Measurements from ENCODE around the gene PCDHA1.
A peak's percentile ranks its signal among the peaks of the same experiment; 100 is the strongest.

Gene PCDHA1

DNA sequence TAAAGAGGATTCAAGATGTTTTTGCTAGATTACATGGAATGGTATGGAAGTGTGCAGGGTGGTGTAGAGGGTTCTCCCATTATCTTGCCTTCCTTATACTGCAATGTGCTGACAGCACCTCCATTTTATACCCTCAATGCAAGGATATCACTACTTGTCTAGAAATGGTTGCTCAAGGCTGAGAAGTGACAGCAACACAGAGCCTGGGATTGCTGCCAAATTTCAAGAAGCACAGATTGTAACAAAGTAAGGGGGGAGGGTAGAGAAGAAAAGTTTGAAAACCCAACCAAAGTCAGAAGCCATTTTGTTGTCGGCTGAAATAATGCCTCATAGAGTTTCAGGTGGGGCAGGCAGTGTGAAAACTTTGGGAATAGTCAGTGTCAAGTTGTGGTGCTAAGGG, 210.1 kb downstream of the PCDHA1 start:
- no peak for DNase-seq

GRCh38 chr5:140998921-140999410, 213.0 kb downstream of the PCDHA1 start:
- no peak for DNase-seq

- peak; percentile 10 for DNase-seq
Measured at GRCh38 chr5:141001446-141001843, 215.5 kb downstream of the PCDHA1 start.

DNA sequence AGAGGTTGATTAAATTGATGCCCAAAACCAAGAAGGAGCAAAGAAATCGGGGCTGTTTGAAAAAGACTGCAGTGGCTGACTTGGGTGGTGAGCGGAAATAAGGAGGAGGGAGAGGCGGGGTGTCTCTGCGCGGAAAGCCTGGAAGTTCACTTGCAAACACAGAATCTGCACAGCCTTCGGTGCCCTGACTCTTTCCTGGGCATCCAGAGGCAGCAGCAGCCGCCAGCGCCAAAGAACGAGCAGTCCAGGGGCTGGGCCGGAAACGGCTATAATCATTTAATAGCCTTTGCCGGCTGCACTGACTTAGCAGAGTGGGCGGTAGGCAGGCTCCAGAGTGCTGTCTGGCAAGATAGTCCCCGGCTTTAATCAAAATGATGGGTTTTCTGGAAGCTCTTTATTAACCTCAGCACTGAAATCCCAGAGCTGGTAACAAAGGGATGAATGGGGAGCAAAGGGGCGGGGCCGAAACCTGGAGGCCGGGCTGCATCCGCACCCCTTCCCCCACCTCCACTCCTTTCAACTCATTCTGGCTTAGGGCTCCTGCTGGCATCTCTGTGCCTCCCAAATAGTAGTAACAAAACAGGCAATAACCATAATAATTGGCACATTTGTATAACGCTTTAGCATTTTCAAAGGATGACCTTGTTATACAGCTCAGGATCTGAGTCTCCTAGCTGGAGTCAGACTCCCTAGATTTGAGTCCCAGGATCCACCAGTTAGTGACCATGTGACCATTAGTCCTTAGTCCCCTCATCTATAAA, 216.1 kb downstream of the PCDHA1 start:
- peak; percentile 19 for DNase-seq

- DNase-seq: no peak
Measured at GRCh38 chr5:141002605-141002965, 216.6 kb downstream of the PCDHA1 start.

- DNase-seq: peak; percentile 7
Measured at GRCh38 chr5:141003031-141003430, 217.1 kb downstream of the PCDHA1 start.

- DNase-seq: peak; percentile 94
Measured at GRCh38 chr5:141003791-141004611, 218.1 kb downstream of the PCDHA1 start.

- no peak for DNase-seq
Measured at GRCh38 chr5:141007791-141008190, 221.9 kb downstream of the PCDHA1 start.

DNA sequence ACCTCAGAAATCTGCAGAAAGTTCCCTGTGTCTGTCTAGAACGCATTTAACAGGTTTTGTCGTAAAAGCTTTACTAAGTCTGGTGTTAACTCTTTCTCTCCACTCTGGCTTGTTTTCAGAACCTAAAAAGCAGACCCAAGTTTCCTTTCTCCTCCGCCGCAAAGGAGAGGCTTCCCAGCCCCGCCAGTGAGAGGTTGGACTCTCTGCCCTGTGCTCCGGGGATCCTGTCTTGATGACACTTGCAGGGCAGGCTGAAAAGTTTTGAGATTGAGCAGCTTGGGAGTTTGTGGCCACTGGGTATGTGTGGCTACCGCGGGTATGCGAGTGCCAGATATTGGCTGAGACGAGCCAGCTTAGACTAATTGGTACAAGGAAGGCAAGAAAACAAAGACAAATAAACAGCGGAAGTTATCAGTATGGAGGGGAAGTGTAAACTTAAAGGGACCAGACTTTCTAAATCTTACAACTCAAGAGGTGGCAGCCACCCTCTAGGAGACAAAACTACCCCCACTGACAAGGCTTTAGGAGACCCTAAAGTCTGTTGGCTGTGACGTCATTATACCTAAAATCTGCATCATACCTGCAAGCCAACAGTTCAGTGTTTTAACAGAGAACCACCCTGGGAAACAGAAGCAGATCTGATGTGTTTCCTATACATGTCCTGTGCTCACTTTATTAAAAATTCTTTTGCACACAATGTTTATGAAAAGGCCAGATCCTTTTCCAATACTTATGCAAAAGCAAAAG, 224.3 kb downstream of the PCDHA1 start:
- DNase-seq: no peak

GRCh38 chr5:141017943-141018342, 232.0 kb downstream of the PCDHA1 start:
- DNase-seq: no peak

DNA sequence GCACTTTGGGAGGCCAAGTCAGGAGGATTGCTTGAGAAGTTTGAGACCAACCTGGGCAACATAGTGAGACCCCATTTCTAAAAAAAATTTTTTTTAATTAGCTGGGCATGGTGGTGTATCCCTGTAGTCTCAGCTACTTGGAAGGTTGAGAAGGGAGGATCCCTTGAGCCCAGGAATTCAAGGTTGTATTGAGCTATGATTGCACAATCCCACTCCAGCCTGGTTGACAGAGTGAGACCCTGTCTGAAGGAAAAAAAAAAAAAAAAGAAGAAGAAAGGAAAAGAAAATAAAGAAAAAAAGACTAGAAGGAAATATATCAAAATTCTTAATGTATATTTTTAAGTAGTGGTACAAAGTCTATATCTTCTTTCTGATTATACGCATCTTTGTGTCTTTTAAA, 236.4 kb downstream of the PCDHA1 start:
- DNase-seq: no peak

DNA sequence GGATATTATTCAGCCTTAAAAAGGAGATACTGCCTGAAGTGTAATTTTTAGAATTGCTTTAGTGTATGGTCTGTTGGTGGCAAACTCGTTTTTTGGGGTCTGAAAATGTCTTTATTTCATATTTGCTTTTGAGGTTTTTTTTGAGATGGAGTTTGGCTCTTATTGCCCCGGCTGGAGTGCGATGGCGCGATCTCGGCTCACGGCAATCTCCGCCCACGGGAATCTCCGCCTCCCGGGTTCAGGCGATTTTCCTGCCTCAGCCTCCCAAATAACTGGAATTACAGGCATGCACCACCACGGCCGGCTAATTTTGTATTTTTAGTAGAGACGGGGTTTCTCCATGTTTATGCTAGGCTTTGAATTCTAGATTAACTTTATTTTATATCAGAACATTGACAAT, 245.1 kb downstream of the PCDHA1 start:
- DNase-seq: no peak

DNA sequence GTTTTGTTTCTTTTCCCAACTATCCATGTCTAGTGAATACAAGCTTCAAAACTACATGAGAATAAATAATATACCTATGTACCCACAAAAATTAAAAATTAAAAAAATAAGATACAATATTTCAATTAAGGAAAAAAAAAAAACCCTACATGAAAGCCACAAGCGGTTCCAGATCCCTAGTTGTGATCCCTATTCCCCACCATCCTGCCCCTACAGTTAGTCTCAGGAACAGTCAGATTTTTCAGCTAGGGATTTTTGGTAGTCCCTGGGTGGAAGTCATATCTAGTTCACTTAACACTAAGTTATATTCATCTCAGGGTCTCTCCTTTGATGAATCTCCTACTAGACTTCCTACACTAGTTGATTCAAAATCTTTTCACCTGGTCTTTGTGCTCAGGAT, 246.7 kb downstream of the PCDHA1 start:
- DNase-seq: no peak

- no peak for DNase-seq
Measured at GRCh38 chr5:141039061-141039460, 253.1 kb downstream of the PCDHA1 start.

DNA sequence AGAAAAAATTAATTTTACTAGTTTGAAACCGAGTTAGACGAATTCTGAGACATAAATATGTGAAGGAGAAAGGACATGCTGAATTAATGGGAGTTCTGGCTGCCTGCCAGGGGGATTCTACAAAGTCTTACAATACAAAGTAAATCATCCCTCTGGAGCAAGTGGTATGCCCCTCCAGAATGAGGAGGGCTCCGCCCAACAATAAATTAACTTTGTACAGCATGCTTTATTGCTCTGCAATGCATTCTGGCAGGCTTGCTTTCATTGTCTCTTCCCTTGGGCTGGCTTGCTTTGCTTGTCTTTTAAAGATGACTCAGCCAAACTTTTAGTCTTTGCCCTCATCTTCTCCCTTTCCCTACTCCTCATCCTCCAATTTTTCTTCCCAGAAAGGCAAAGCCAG, 253.6 kb downstream of the PCDHA1 start:
- no peak for DNase-seq

DNA sequence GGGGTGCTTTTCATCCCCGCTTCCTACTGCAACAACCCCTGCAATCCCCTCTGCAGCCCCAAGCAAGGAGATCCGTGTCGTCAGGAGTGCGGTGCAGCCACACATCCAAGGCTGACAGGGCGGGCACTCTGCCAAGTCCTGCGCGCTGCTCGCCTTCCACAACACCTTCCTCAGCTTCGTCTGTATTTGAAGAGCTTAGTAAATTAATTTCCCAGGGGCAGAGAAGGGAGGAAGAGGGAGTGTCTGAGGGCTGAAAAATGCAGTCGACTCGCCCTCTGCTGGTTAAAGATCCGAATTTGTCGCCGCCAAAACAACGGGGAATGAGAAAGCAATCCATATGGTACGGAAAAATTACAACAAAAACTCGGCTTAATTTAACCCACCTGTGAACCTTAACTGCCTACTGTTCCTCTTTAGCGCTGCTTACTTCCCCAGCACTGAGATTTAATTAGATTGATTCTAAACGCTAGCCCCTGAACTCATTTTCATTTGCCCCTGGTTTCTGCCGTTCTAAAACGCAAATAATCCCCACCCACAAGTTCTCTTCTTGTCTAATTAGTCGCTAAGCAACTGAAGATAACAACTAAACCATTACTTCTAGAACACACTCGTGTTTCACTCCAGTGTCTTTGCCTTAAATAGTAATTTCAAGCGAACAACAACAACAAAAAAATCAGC, 254.3 kb downstream of the PCDHA1 start:
- peak; percentile 90 for DNase-seq

GRCh38 chr5:141040771-141041426, 255.0 kb downstream of the PCDHA1 start:
- peak; percentile 99 for DNase-seq

GRCh38 chr5:141041427-141041785, 255.5 kb downstream of the PCDHA1 start:
- no peak for DNase-seq

DNA sequence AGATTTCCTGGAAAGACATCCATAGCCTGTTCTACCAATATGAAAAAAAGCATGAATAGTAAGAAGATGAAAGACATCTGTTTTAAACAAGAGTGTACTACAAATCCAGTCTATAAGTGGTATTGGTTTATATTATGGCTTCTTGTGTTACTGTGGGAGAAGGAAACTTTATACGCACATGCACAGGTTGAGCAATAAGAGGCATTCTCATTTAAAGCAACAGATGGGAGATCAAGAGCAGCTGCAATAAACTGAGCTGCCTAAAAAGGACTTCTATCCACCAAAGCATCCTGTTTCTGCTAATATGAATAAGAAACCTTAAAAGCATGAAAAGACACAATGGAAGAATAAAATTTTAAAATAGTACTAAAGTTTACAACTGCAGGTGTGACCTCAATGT, 256.6 kb downstream of the PCDHA1 start:
- DNase-seq: no peak

GRCh38 chr5:141050622-141051520, 264.9 kb downstream of the PCDHA1 start, which contains the start of gene PCDHB1:
TSS of gene PCDHB1 (plus strand) at chr5:141051374. CDS start at chr5:141051471, 97 bp downstream.
- DNase-seq: peak; percentile 2

DNA sequence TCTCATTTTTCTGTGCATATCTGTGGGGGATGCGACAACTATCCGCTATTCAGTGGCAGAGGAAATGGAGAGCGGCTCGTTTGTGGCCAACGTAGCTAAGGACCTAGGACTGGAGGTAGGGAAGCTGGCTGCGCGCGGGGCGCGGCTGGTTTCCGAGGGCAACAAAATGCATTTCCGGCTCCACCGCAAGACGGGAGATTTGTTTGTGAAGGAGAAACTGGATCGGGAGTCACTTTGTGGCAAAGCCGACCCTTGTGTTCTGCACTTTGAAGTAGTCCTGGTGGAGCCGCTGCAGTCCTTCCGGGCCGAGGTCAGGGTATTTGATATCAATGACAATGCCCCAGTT, 265.6 kb downstream of the PCDHA1 start:
- peak; percentile 5 for DNase-seq
